Nephron (organoid): ENCODE measurements around the gene SYNGAP1.

Source experiments
- H3K27ac Mint-ChIP-seq, 3 experiments: 2 replicates each; pipeline ENCODE4 v1.8.0; 2020; ENCODE audit warnings: mixed read lengths in 3 of 3, mild to moderate bottlenecking in 2 of 3, moderate library complexity in 1 of 3
- H3K27me3 Mint-ChIP-seq: 2 replicates; pipeline ENCODE4 v1.8.0; 2021; ENCODE audit warnings: low read depth, mild to moderate bottlenecking, moderate library complexity, mixed read lengths
- H3K36me3 Mint-ChIP-seq: 2 replicates; pipeline ENCODE4 v1.8.0; 2020; ENCODE audit warnings: low read depth, mixed read lengths
- H3K4me1 Mint-ChIP-seq: 2 replicates; pipeline ENCODE4 v1.8.0; 2020; ENCODE audit warnings: mixed read lengths
- H3K4me3 Mint-ChIP-seq, 3 experiments: 2 replicates each; pipeline ENCODE4 v1.8.0; 2020; ENCODE audit warnings: mild to moderate bottlenecking in 3 of 3, mixed read lengths in 3 of 3, moderate library complexity in 2 of 3
- H3K9me3 Mint-ChIP-seq: 2 replicates; pipeline ENCODE4 v1.8.0; 2020; ENCODE audit warnings: mixed read lengths
- TF ChIP-seq, protein P1 (sequence below), 3 experiments: fragments of 200-600 bp; sonication (generic); IDR thresholded peaks; one replicate each; pipeline ENCODE4 v1.5.0; 2021; ENCODE audit warnings: antibody characterized with exemption in 3 of 3; ENCODE audit not compliant: unreplicated experiment in 3 of 3

Gene SYNGAP1

GRCh38 chr6:33428966-33429749 is 9.3 kb downstream of the SYNGAP1 start:
- Mint-ChIP-seq H3K4me1 (peaks cover 82% of the 10 kb centered on the region), H3K27ac (peak overlapping the region; percentile 62 to 90 (median 90)), H3K27me3 (no peaks in the 10 kb centered on the region), H3K4me3 (peak overlapping the region; percentile 92), H3K36me3 (peaks cover under 1% of the 10 kb centered on the region), H3K9me3 (no peaks in the 10 kb centered on the region)
- TF ChIP-seq, protein P1, sequence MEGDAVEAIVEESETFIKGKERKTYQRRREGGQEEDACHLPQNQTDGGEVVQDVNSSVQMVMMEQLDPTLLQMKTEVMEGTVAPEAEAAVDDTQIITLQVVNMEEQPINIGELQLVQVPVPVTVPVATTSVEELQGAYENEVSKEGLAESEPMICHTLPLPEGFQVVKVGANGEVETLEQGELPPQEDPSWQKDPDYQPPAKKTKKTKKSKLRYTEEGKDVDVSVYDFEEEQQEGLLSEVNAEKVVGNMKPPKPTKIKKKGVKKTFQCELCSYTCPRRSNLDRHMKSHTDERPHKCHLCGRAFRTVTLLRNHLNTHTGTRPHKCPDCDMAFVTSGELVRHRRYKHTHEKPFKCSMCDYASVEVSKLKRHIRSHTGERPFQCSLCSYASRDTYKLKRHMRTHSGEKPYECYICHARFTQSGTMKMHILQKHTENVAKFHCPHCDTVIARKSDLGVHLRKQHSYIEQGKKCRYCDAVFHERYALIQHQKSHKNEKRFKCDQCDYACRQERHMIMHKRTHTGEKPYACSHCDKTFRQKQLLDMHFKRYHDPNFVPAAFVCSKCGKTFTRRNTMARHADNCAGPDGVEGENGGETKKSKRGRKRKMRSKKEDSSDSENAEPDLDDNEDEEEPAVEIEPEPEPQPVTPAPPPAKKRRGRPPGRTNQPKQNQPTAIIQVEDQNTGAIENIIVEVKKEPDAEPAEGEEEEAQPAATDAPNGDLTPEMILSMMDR (IDR thresholded peaks at IDR 0.05; ENCODE audit: unreplicated experiment in 3 of 3) = no peak

GRCh38 chr6:33429750-33430052 is 9.8 kb downstream of the SYNGAP1 start:
- Mint-ChIP-seq H3K4me1 (peaks cover 79% of the 10 kb centered on the region), H3K36me3 (no peaks in the 10 kb centered on the region), H3K9me3 (no peaks in the 10 kb centered on the region), H3K27me3 (no peaks in the 10 kb centered on the region), H3K4me3 (peak overlapping the region; percentile 92), H3K27ac (peak overlapping the region; percentile 62 to 90 (median 90))
- TF ChIP-seq, protein P1 (IDR thresholded peaks at IDR 0.05; ENCODE audit: unreplicated experiment in 3 of 3) = no peak

- Mint-ChIP-seq H3K27ac (peak overlapping the region; percentile 62 to 90 (median 90)), H3K9me3 (no peaks in the 10 kb centered on the region), H3K27me3 (no peaks in the 10 kb centered on the region), H3K4me3 (peak overlapping the region; percentile 92), H3K4me1 (peaks cover 73% of the 10 kb centered on the region), H3K36me3 (peaks cover 4% of the 10 kb centered on the region)
- TF ChIP-seq, protein P1 (IDR thresholded peaks at IDR 0.05; ENCODE audit: unreplicated experiment in 3 of 3) = no peak
Measured at GRCh38 chr6:33430334-33430733, 10.5 kb downstream of the SYNGAP1 start.

DNA sequence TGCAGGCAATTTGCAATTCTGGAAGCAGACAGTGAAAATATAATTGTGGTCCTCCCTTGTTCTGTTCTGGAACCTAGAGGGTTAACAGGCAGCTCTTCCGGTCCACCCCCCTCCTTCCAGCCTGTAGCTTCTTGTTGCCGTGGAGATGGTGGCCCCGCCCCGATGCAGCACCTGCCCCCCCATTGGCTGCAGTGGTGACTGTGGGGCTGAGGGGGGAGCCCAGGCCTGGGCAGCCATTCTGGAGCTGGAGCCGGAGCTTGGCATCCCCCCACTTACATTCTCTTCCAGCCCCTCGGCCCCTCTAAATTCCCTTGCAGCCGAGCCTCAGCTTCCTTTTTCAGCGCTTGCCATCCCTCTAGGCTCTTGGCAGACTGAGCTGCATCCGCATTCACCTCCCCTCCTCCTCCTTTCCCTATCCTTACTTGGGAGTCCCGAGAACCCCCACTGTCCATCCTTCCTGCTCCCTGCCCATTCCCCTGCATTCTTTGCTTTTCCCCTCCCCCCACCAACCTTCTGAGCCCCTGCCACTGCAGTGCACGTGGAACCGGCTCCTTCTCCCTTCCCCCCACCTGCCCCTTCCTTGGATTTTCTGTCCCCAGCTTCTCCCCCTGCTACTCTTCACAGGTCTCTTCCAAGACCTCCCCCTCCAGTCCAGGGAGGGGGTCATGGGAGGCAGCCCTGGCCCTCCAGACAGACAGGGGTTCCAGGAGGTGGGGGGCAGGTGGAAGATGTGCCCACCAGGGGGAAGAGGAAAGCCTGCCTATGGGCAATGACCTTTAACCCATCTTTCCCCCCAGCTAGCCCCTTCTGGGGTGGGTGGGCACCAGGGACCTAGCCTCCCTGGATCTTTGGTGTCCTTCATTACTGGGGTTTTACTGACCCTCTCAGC is 11.4 kb downstream of the SYNGAP1 start:
- Mint-ChIP-seq H3K4me1 (peaks cover 67% of the 10 kb centered on the region), H3K27ac (peak overlapping the region; percentile 62 to 90 (median 90)), H3K36me3 (peaks cover 13% of the 10 kb centered on the region), H3K9me3 (no peaks in the 10 kb centered on the region), H3K4me3 (peak overlapping the region; percentile 92), H3K27me3 (no peaks in the 10 kb centered on the region)
- TF ChIP-seq, protein P1 (IDR thresholded peaks at IDR 0.05; ENCODE audit: unreplicated experiment in 3 of 3) = no peak

GRCh38 chr6:33431880-33432541 is 12.1 kb downstream of the SYNGAP1 start:
- peaks cover 60% of the 10 kb centered on the region for H3K4me1 Mint-ChIP-seq
- no peaks in the 10 kb centered on the region for H3K27me3 Mint-ChIP-seq
- no peaks in the 10 kb centered on the region for H3K9me3 Mint-ChIP-seq
- H3K27ac Mint-ChIP-seq = peak overlapping the region; percentile 26 to 50 (median 44)
- TF ChIP-seq, protein P1 (IDR thresholded peaks at IDR 0.05; ENCODE audit: unreplicated experiment in 3 of 3) = no peak
- peak overlapping the region; percentile 52 to 92 (median 59) for H3K4me3 Mint-ChIP-seq
- peaks cover 20% of the 10 kb centered on the region for H3K36me3 Mint-ChIP-seq
